Smooth muscle cell (in vitro differentiated cells): Measurements from ENCODE around the gene IKZF2. TPM values are rescaled to one million over a fixed set of nuclear protein-coding genes. Genes with fewer than 3 reads are reported as not detected.

Source experiments
- DNase-seq: peaks from one replicate; lab custom pipeline; 2025; ENCODE audit not compliant: unreplicated experiment; lab: John Stamatoyannopoulos, UW
- H2AFZ ChIP-seq: fragments of 200-600 bp; sonication (generic); 2 replicates; pipeline ENCODE4 v1.6.0; 2016; ENCODE audit warnings: antibody characterized with exemption, low read depth, mild to moderate bottlenecking
- H3F3A ChIP-seq: fragments of 200-600 bp; sonication (generic); 2 replicates; pipeline ENCODE4 v1.6.0; 2017; ENCODE audit warnings: antibody characterized with exemption, low read depth
- H3K27ac ChIP-seq: fragments of 200-600 bp; sonication (generic); 2 replicates; pipeline ENCODE4 v1.5.1; 2016; ENCODE audit warnings: low read depth, mild to moderate bottlenecking
- H3K27me3 ChIP-seq: fragments of 200-600 bp; sonication (generic); 2 replicates; pipeline ENCODE4 v1.6.1; 2016; ENCODE audit warnings: low read depth, mild to moderate bottlenecking
- H3K36me3 ChIP-seq: fragments of 200-600 bp; sonication (generic); 2 replicates; pipeline ENCODE4 v1.5.1; 2016; ENCODE audit warnings: low read depth
- H3K4me1 ChIP-seq: fragments of 200-600 bp; sonication (generic); 2 replicates; pipeline ENCODE4 v1.5.1; 2016; ENCODE audit warnings: low read depth
- H3K4me2 ChIP-seq: fragments of 200-600 bp; sonication (generic); 2 replicates; pipeline ENCODE4 v1.6.0; 2016; ENCODE audit warnings: mild to moderate bottlenecking
- H3K4me3 ChIP-seq: fragments of 200-600 bp; sonication (generic); 2 replicates; pipeline ENCODE4 v1.5.1; 2016; ENCODE audit warnings: mild to moderate bottlenecking
- H3K79me2 ChIP-seq: fragments of 200-600 bp; sonication (generic); 2 replicates; pipeline ENCODE4 v1.6.0; 2016; ENCODE audit warnings: low read depth, mild to moderate bottlenecking
- H3K9ac ChIP-seq: fragments of 200-600 bp; sonication (generic); 2 replicates; pipeline ENCODE4 v1.6.0; 2016; ENCODE audit warnings: low read depth
- H3K9me3 ChIP-seq: fragments of 200-600 bp; sonication (generic); replicated peaks from 2 replicates; pipeline ENCODE4 v1.5.1; 2016; ENCODE audit warnings: low read depth
- H4K20me1 ChIP-seq: fragments of 200-600 bp; sonication (generic); 2 replicates; pipeline ENCODE4 v1.6.0; 2016; ENCODE audit warnings: low read depth
- WGBS: methylation state at CpG from one replicate; pipeline ENCODE4 v1.1.7; 2016; ENCODE audit warnings: low lambda C conversion rate; 5-methylcytosine and 5-hydroxymethylcytosine counted together
- polyA plus RNA-seq: library from polyadenylated mRNA; unstranded; fragments of >200 nt; fragmentation: Nextera tagmentation; extraction: Ambion mirVana; gene quantifications from 2 replicates; pipeline ENCODE4 v1.2.1, GENCODE V29; 2016
- total RNA-seq: library from RNA; depleted of rRNA; stranded (reverse); fragments of >200 nt; gene quantifications from 2 replicates; pipeline ENCODE4 v1.2.3, GENCODE V29; 2014
- TF ChIP-seq, protein P1 (sequence below): fragments of 200-600 bp; sonication (generic); IDR thresholded peaks from 2 replicates; pipeline ENCODE4 v1.5.1; 2017; ENCODE audit warnings: borderline replicate concordance, mild to moderate bottlenecking, antibody characterized with exemption; ENCODE audit not compliant: insufficient read depth, poor library complexity, severe bottlenecking

The IKZF2 gene
- total and polyA plus RNA-seq, 2 experiments from 2014 or later = 0.69 to 16.5 TPM

DNA sequence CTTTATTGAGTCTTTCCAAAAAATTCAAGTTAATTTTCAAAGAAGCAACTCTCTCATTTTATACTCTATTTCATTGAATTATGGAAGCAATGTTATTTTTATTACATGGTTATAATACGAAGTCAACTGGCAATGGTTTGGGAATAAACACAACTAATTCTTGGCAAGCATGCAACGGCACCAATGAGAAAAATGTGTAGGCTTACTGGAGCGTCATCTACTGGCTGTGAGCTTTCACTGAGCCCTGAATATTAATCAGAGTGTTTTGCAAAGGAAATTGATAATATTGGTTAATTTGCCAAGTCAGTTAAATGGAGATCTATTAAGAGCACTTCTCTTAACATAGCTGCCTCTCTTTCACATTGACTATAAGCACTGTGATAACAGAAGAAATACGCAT, 163.9 kb downstream of the IKZF2 start:
- TF ChIP-seq, protein P1, sequence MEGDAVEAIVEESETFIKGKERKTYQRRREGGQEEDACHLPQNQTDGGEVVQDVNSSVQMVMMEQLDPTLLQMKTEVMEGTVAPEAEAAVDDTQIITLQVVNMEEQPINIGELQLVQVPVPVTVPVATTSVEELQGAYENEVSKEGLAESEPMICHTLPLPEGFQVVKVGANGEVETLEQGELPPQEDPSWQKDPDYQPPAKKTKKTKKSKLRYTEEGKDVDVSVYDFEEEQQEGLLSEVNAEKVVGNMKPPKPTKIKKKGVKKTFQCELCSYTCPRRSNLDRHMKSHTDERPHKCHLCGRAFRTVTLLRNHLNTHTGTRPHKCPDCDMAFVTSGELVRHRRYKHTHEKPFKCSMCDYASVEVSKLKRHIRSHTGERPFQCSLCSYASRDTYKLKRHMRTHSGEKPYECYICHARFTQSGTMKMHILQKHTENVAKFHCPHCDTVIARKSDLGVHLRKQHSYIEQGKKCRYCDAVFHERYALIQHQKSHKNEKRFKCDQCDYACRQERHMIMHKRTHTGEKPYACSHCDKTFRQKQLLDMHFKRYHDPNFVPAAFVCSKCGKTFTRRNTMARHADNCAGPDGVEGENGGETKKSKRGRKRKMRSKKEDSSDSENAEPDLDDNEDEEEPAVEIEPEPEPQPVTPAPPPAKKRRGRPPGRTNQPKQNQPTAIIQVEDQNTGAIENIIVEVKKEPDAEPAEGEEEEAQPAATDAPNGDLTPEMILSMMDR = no peak
- H2AFZ ChIP-seq = no peak overlapping the region
- H3K36me3 ChIP-seq = no peaks in the 10 kb centered on the region
- no peak for DNase-seq
- H3K27ac ChIP-seq = no peak overlapping the region
- H3K4me2 ChIP-seq = no peak overlapping the region
- 93% methylated on average over 4 of the region's 4 CpGs for WGBS
- H3K79me2 ChIP-seq = no peaks in the 10 kb centered on the region
- no peak overlapping the region for H3K9ac ChIP-seq
- no peaks in the 10 kb centered on the region for H3K27me3 ChIP-seq
- H3K9me3 ChIP-seq = no peaks in the 10 kb centered on the region
- no peak overlapping the region for H3K4me3 ChIP-seq
- H3F3A ChIP-seq = no peaks in the 10 kb centered on the region
- no peaks in the 10 kb centered on the region for H3K4me1 ChIP-seq
- no peaks in the 10 kb centered on the region for H4K20me1 ChIP-seq

DNA sequence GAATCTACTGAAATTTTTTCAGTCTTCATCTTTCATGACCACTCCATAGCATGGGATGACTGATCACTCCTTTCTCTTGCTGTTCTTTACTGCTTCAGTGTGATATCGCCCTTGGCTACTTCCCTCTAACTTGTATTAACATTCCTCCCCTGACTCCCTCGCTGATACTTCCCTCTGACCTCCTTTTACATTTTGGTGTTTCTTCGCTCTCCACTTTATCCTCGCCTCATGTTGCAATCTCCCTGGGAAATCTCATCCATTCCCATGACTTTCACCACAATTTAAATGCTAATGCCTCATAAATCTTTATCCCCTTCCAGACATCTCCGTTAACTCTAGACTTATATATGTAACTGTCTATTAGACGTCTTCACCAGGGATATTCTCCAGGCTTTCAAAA, 167.3 kb downstream of the IKZF2 start:
- no peaks in the 10 kb centered on the region for H3K27me3 ChIP-seq
- H3K4me1 ChIP-seq = no peaks in the 10 kb centered on the region
- no peaks in the 10 kb centered on the region for H3F3A ChIP-seq
- no peaks in the 10 kb centered on the region for H3K36me3 ChIP-seq
- H3K4me2 ChIP-seq = no peak overlapping the region
- H2AFZ ChIP-seq = no peak overlapping the region
- no peaks in the 10 kb centered on the region for H3K9me3 ChIP-seq
- no peak overlapping the region for H3K4me3 ChIP-seq
- no peak overlapping the region for H3K27ac ChIP-seq
- WGBS = 47% methylated on average over 6 of the region's 6 CpGs
- no peaks in the 10 kb centered on the region for H3K79me2 ChIP-seq
- no peak for DNase-seq
- H3K9ac ChIP-seq = no peak overlapping the region
- TF ChIP-seq, protein P1 = no peak
- no peaks in the 10 kb centered on the region for H4K20me1 ChIP-seq

DNA sequence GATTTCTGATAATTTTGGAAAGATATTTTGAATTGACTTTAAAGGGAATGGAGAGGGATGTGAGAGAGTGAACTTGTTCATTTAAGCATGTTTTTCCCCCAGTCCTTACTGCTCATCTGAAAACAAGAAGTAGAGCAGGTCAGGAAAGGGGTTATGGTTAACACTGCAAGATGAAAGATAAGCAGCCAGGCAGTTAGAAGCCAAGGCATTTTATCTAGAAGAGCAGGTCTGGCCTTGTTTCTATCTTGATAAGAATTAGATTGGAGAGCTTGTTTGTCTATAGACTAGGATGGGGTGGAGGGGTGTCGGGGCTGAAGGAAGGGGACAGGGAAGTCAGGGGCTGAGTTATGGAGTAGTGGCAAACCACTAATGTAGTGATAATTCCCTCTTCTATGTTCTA, 171.6 kb downstream of the IKZF2 start:
- Histone ChIP-seq H3F3A (no peaks in the 10 kb centered on the region), H3K36me3 (no peaks in the 10 kb centered on the region), H3K27me3 (no peaks in the 10 kb centered on the region), H3K27ac (no peak overlapping the region), H2AFZ (no peak overlapping the region), H3K4me3 (no peak overlapping the region), H3K9me3 (no peaks in the 10 kb centered on the region), H3K4me2 (no peak overlapping the region), H3K79me2 (no peaks in the 10 kb centered on the region), H4K20me1 (no peaks in the 10 kb centered on the region), H3K4me1 (no peaks in the 10 kb centered on the region), H3K9ac (no peak overlapping the region)
- TF ChIP-seq, protein P1 = no peak
- no peak for DNase-seq
- 25% methylated on average over 1 of the region's 1 CpG for WGBS

DNA sequence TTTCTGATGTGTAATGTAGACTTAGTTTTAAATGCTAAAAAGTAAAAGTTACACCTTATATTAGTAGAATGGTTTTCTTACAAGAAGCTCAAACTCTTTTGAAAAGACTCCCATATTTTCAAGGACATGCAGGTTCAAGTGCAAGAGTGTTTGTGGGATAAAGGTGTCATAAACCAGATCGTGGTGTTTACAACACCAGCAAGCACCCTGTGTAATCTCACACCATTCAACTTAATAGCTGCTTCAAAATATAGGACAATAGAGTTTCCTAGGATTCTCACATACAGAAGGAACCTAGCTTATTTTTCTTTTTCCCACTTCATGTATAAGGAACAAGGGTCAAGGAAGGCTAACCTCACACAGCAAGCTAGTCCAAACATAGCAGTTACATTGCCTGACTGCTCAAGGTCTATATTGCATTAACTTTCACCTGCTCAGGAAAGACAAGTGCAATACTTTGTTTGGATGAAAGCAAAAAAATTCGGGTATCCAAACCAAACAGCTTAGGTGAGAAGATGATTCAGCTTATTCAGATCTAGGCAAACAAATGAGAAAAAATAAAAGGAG, 172.3 kb downstream of the IKZF2 start:
- no peaks in the 10 kb centered on the region for H3K27me3 ChIP-seq
- no peaks in the 10 kb centered on the region for H4K20me1 ChIP-seq
- H3K9ac ChIP-seq = no peak overlapping the region
- no peak overlapping the region for H2AFZ ChIP-seq
- no peak overlapping the region for H3K4me2 ChIP-seq
- no peak overlapping the region for H3K27ac ChIP-seq
- no peaks in the 10 kb centered on the region for H3K36me3 ChIP-seq
- no peak for DNase-seq
- H3K4me1 ChIP-seq = no peaks in the 10 kb centered on the region
- no peaks in the 10 kb centered on the region for H3F3A ChIP-seq
- 45% methylated on average over 2 of the region's 2 CpGs for WGBS
- H3K9me3 ChIP-seq = no peaks in the 10 kb centered on the region
- no peaks in the 10 kb centered on the region for H3K79me2 ChIP-seq
- H3K4me3 ChIP-seq = no peak overlapping the region
- TF ChIP-seq, protein P1 = no peak
